Activated naive CD8-positive, alpha-beta T cell treated with anti-CD3 and anti-CD28 coated beads, Interleukin-2, amount 10 ng/mL, durations not matched to agents 7 days and 5 days (primary cell): Measurements from ENCODE around the gene PNMA8B. TPM values are rescaled to one million over a fixed set of nuclear protein-coding genes. Genes with fewer than 3 reads are reported as not detected.
A peak's percentile ranks its signal among the peaks of the same experiment; 100 is the strongest.
"Not testable (repeated sequence)": the region's sequence is repeated elsewhere in the genome, so short reads cannot be mapped to it uniquely, and the experiment has no call there.

ENCODE experiments used
- ATAC-seq: fragments of 150-1000 bp; cut with Tn5 transposase; one replicate; pipeline ENCODE4 v1.10.0; 2021; ENCODE audit warnings: low read depth, moderate library complexity
- POLR2A ChIA-PET: fragments of 350-600 bp; sonication (Branson Sonifier 250); formaldehyde crosslinking; loops from one replicate; lab custom pipeline; 2021; ENCODE audit warnings: antibody characterized with exemption; lab: Charles Lee
- DNase-seq: peaks from one replicate; pipeline ENCODE4 v3.0.0; 2021
- H3K27ac Mint-ChIP-seq: one replicate; pipeline ENCODE4 v1.8.0; 2022; ENCODE audit warnings: mild to moderate bottlenecking, mixed read lengths
- H3K27me3 Mint-ChIP-seq: one replicate; pipeline ENCODE4 v1.8.0; 2022; ENCODE audit warnings: mild to moderate bottlenecking, moderate library complexity, mixed read lengths
- H3K36me3 Mint-ChIP-seq: one replicate; pipeline ENCODE4 v1.8.0; 2021; ENCODE audit warnings: mild to moderate bottlenecking, mixed read lengths
- H3K4me1 Mint-ChIP-seq: one replicate; pipeline ENCODE4 v1.8.0; 2021; ENCODE audit warnings: mixed read lengths
- H3K4me3 Mint-ChIP-seq: one replicate; pipeline ENCODE4 v1.8.0; 2022; ENCODE audit warnings: mild to moderate bottlenecking, moderate library complexity, mixed read lengths
- H3K9me3 Mint-ChIP-seq: one replicate; pipeline ENCODE4 v1.8.0; 2021; ENCODE audit warnings: mixed read lengths
- total RNA-seq, 2 experiments: library from RNA; stranded (reverse); gene quantifications; one replicate each; pipeline ENCODE4 v1.2.3, GENCODE V29; 2021

The PNMA8B gene
- total RNA-seq, 2 experiments from 2014 or later = 0.22 to 0.23 TPM

DNA sequence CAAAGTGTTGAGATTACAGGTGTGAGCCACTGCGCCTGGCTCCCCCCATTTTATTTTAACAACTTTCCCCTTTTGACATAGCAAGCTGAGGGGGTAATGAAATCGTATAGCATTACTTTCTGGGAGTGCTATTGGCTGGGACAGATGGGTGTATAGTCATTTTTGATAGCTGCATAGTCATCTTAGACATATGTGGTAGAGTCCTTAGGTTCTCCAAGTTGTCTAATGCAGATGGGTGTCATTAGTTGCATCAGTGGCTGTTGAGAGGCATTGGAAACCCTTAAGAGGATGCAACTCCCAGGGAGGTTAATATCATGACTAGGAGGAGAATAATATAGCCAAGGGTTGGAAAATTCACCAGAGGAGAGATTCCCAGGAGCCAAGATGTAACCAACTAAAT is 28.6 kb upstream of the PNMA8B start:
- H3K4me1 Mint-ChIP-seq = peaks cover 50% of the 10 kb centered on the region
- ATAC-seq = no peak
- POLR2A ChIA-PET = interaction anchor here (0.6 to 4.0 kb wide), 3 partner anchors 10 to 162 kb away, joined by 3 to 34 read pairs (median 4); partner anchors contain the start of gene CALM3

GRCh38 chr19:46522988-46523387 is 27.3 kb upstream of the PNMA8B start:
- not testable (repeated sequence) for DNase-seq, H3K27me3 Mint-ChIP-seq
- H3K4me1 Mint-ChIP-seq = peaks cover 44% of the 10 kb centered on the region
- peaks cover 11% of the 10 kb centered on the region for H3K9me3 Mint-ChIP-seq
- peaks cover 24% of the 10 kb centered on the region for H3K36me3 Mint-ChIP-seq
- peak overlapping the region; percentile 100 for H3K27ac Mint-ChIP-seq
- peak overlapping the region; percentile 69 for H3K4me3 Mint-ChIP-seq
- POLR2A ChIA-PET = interaction anchor here (0.5 to 4.0 kb wide), 12 partner anchors 9 to 266 kb away, joined by 3 to 34 read pairs (median 4); partner anchors contain the start of genes CALM3, DACT3 and SLC1A5
- ATAC-seq = peak; percentile 93

More for the DNA sequence above, 28.6 kb upstream of the PNMA8B start:
- H3K27ac Mint-ChIP-seq = peak overlapping the region; percentile 100
- peaks cover 11% of the 10 kb centered on the region for H3K9me3 Mint-ChIP-seq
- no peak overlapping the region for H3K4me3 Mint-ChIP-seq
- H3K36me3 Mint-ChIP-seq = peaks cover 24% of the 10 kb centered on the region
- no peak for DNase-seq
- no peaks in the 10 kb centered on the region for H3K27me3 Mint-ChIP-seq

DNA sequence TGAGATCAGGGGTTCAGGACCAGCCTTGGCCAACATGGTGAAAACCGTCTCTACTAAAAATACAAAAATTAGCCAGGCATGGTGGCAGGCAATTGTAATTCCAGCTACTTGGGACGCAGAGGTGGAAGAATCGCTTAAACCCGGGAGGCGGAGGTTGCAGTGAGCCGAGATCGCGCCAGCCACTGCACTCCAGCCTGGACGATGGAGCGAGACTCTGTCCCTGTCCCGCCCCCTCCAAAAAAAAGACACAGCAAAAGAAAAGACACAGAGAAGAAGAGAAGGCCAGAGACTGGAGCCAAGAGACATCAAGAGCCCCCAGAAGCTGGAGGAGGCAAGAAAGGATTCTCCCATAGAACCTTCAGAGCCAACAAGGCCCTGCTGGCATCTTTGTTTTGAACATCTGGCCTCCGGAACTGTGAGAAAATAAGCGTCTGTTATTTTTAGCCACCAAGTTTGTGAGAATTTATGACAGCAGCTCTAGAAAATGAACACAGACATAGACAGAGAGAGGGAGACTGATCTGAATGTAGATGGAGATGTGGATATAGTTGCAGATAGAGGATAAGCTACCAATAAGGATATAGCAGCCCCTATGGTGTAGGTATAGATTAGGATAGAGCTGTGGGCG is 25.7 kb upstream of the PNMA8B start:
- Mint-ChIP-seq H3K27me3 (no peaks in the 10 kb centered on the region), H3K4me1 (peaks cover 44% of the 10 kb centered on the region), H3K9me3 (peaks cover 10% of the 10 kb centered on the region), H3K36me3 (peaks cover 23% of the 10 kb centered on the region), H3K27ac (peak overlapping the region; percentile 77), H3K4me3 (peak overlapping the region; percentile 4)
- DNase-seq (no peak), ATAC-seq (no peak)
- POLR2A ChIA-PET = interaction anchor here (0.6 to 4.0 kb wide), 4 partner anchors 8 to 193 kb away, joined by 3 to 34 read pairs (median 6); partner anchors contain the start of gene CALM3

DNA sequence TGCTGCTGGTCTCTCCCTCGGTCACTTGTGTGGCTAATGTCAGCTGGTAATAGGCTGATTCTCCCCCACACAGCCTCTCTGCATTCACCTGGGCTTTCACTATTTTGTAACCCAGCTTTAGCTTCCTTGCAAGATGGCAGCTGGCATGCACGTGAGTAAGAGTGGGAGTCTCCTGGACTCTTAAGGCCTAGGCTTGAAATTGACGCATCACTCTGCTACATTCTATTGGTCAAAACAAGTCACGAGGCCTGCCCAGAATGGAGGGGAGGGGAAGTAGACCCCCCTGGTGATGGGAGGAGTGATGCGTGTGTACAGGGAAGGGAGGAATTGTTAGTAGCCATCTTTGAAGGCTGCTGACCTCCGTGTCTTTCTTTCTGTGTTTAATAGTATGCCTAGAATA is 24.9 kb upstream of the PNMA8B start:
- Mint-ChIP-seq H3K9me3 (peaks cover 6% of the 10 kb centered on the region), H3K27me3 (no peaks in the 10 kb centered on the region), H3K27ac (peak overlapping the region; percentile 83), H3K4me1 (peaks cover 46% of the 10 kb centered on the region), H3K4me3 (peak overlapping the region; percentile 26), H3K36me3 (peaks cover 18% of the 10 kb centered on the region)
- ATAC-seq (no peak), DNase-seq (no peak)
- POLR2A ChIA-PET = interaction anchor here (1.2 to 1.9 kb wide), 2 partner anchors 9 to 81 kb away, joined by 4 to 8 read pairs; partner anchors contain the start of gene CALM3

DNA sequence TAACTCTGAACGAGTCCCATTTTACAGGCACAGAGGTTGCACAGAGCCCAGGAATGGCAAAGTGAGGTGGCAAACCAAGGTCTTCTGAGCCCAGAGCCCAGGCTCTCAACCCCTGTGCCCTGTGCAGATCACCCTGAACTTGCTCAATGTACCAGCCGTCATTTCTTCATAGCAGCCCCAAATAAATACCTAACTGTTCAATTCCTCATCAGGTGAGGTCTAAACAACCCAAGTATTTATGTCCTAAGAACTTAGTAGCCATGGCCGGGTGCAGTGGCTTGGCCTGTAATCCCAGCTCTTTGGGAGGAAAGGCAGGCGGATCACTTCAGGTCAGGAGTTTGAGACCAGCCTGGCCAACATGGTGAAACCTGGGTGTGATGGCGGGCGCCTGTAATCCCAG is 21.8 kb upstream of the PNMA8B start:
- Mint-ChIP-seq H3K9me3 (no peaks in the 10 kb centered on the region), H3K4me3 (no peak overlapping the region), H3K27ac (no peak overlapping the region), H3K27me3 (peaks cover 10% of the 10 kb centered on the region), H3K36me3 (peaks cover under 1% of the 10 kb centered on the region), H3K4me1 (peaks cover 31% of the 10 kb centered on the region)
- POLR2A ChIA-PET = interaction anchor here (1.2 kb wide), 1 partner anchor 9 kb away, joined by 3 read pairs; no protein-coding TSS in a partner anchor
- DNase-seq (no peak), ATAC-seq (no peak)

GRCh38 chr19:46515879-46516350 is 20.2 kb upstream of the PNMA8B start:
- peak; percentile 36 for DNase-seq
- Mint-ChIP-seq H3K4me3 (no peak overlapping the region), H3K36me3 (no peaks in the 10 kb centered on the region), H3K27me3 (peaks cover 15% of the 10 kb centered on the region), H3K4me1 (peaks cover 22% of the 10 kb centered on the region), H3K27ac (peak overlapping the region; percentile 74), H3K9me3 (peaks cover 3% of the 10 kb centered on the region)
- ATAC-seq = peak; percentile 64
- POLR2A ChIA-PET = interaction anchor here (0.7 to 1.6 kb wide), 3 partner anchors 18 to 96 kb away, joined by 3 to 4 read pairs (median 3); no protein-coding TSS in a partner anchor

GRCh38 chr19:46515290-46515609 is 19.6 kb upstream of the PNMA8B start:
- DNase-seq = peak; percentile 30
- H3K4me3 Mint-ChIP-seq = no peak overlapping the region
- peaks cover 16% of the 10 kb centered on the region for H3K4me1 Mint-ChIP-seq
- H3K36me3 Mint-ChIP-seq = no peaks in the 10 kb centered on the region
- ATAC-seq = no peak
- peaks cover 4% of the 10 kb centered on the region for H3K9me3 Mint-ChIP-seq
- H3K27ac Mint-ChIP-seq = no peak overlapping the region
- POLR2A ChIA-PET = interaction anchor here (1.1 to 1.6 kb wide), 3 partner anchors 9 to 97 kb away, joined by 3 to 4 read pairs (median 4); no protein-coding TSS in a partner anchor
- peaks cover 15% of the 10 kb centered on the region for H3K27me3 Mint-ChIP-seq

GRCh38 chr19:46514589-46515289 is 19.1 kb upstream of the PNMA8B start:
- Mint-ChIP-seq H3K27ac (peak overlapping the region; percentile 43), H3K36me3 (no peaks in the 10 kb centered on the region)
- POLR2A ChIA-PET = interaction anchor here (1.5 kb wide), 1 partner anchor 10 kb away, joined by 4 read pairs; no protein-coding TSS in a partner anchor

GRCh38 chr19:46513461-46514236 is 18.0 kb upstream of the PNMA8B start:
- peaks cover 4% of the 10 kb centered on the region for H3K9me3 Mint-ChIP-seq
- POLR2A ChIA-PET = interaction anchor here (0.6 to 1.5 kb wide), 3 partner anchors 9 to 28 kb away, joined by 3 to 4 read pairs (median 4); no protein-coding TSS in a partner anchor
- H3K4me3 Mint-ChIP-seq = no peak overlapping the region
- no peaks in the 10 kb centered on the region for H3K36me3 Mint-ChIP-seq
- DNase-seq (peak; percentile 90), ATAC-seq (peak; percentile 65)
- peaks cover 15% of the 10 kb centered on the region for H3K27me3 Mint-ChIP-seq
- H3K4me1 Mint-ChIP-seq = peaks cover 9% of the 10 kb centered on the region
- no peak overlapping the region for H3K27ac Mint-ChIP-seq

More at GRCh38 chr19:46514589-46515289, 19.1 kb upstream of the PNMA8B start:
- no peak for ATAC-seq
- peaks cover 4% of the 10 kb centered on the region for H3K9me3 Mint-ChIP-seq
- DNase-seq = no peak
- H3K4me1 Mint-ChIP-seq = peaks cover 12% of the 10 kb centered on the region
- H3K27me3 Mint-ChIP-seq = peaks cover 15% of the 10 kb centered on the region
- H3K4me3 Mint-ChIP-seq = no peak overlapping the region

DNA sequence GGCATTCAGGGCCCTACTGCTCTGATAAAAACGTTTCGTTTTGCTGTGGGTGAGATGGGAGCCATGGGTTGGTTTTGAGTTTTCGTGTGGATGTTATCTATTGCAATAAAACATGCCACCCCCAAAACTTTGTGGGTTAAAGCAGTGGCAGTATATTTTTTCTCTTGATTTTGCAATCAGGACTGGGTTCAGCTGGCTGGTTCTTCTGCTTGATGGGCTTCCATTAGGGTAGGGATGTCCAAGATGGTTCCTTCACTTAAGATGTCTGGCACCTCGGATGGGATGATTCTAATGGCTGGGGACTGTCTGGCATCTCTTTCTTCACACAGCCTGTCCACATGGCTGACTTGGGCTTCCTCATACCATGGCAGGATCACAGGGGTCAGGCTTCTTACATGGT is 15.6 kb upstream of the PNMA8B start:
- Mint-ChIP-seq H3K4me1 (peaks cover 9% of the 10 kb centered on the region), H3K4me3 (no peak overlapping the region), H3K27ac (no peak overlapping the region), H3K9me3 (peaks cover 4% of the 10 kb centered on the region), H3K27me3 (peaks cover 16% of the 10 kb centered on the region), H3K36me3 (no peaks in the 10 kb centered on the region)
- DNase-seq (no peak), ATAC-seq (no peak)
- POLR2A ChIA-PET = no interaction called here

GRCh38 chr19:46508206-46508605 is 12.5 kb upstream of the PNMA8B start:
- POLR2A ChIA-PET = interaction anchor here (0.6 kb wide), 2 partner anchors 105 to 341 kb away, joined by 3 to 4 read pairs; no protein-coding TSS in a partner anchor
- Mint-ChIP-seq H3K36me3 (no peaks in the 10 kb centered on the region), H3K27ac (no peak overlapping the region), H3K4me1 (no peaks in the 10 kb centered on the region), H3K9me3 (peaks cover 4% of the 10 kb centered on the region), H3K4me3 (no peak overlapping the region), H3K27me3 (peaks cover 17% of the 10 kb centered on the region)
- ATAC-seq = no peak
- no peak for DNase-seq

DNA sequence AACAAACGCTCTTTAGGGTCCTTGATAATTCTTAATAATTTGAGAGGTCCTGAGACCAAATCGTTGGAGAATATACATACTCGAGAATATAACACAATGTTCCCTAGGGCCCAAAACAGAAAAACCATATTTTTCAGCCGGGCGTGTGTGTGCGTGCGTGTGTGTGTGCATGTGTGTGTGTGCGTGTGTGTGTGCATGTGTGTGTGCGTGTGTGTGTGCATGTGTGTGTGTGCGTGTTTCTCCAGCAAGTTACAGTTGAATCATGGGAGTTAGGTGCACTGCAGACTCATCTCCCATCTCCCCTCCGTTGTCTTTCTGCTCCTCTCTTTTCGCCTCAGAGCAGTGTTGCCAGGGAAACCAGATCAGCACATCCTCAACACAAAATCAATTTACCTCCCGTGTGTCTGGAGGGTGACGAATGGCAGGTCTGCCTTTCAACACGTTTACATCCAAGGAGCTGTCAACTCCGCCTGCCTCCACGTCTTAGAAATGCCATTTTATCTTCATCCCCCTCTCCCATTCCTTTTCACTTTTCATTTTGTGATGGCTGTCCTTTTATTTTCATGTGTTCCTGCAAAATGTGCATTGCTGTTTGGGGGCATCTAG is 8.3 kb upstream of the PNMA8B start:
- no peaks in the 10 kb centered on the region for H3K9me3 Mint-ChIP-seq
- H3K27me3 Mint-ChIP-seq = peaks cover 27% of the 10 kb centered on the region
- DNase-seq (no peak), ATAC-seq (no peak)
- H3K4me3 Mint-ChIP-seq = no peak overlapping the region
- no peak overlapping the region for H3K27ac Mint-ChIP-seq
- no peaks in the 10 kb centered on the region for H3K36me3 Mint-ChIP-seq
- peaks cover 7% of the 10 kb centered on the region for H3K4me1 Mint-ChIP-seq
- POLR2A ChIA-PET = no interaction called here
